Naive thymus-derived CD4-positive, alpha-beta T cell (primary cell): ENCODE results near the gene TNFAIP8L1. TPM values are rescaled to one million over a fixed set of nuclear protein-coding genes. Genes with fewer than 3 reads are reported as not detected.

Experiments
- ATAC-seq: fragments of 150-1000 bp; cut with Tn5 transposase; 2 replicates; pipeline ENCODE4 v1.10.0; 2021; ENCODE audit warnings: mild to moderate bottlenecking, moderate library complexity
- CTCF ChIA-PET: fragments of 350-600 bp; sonication (Branson Sonifier 250); formaldehyde crosslinking; loops from one replicate; lab custom pipeline; 2021; ENCODE audit warnings: antibody characterized with exemption; lab: Charles Lee
- POLR2A ChIA-PET: fragments of 350-600 bp; sonication (Branson Sonifier 250); formaldehyde crosslinking; loops from one replicate; lab custom pipeline; 2021; ENCODE audit warnings: antibody characterized with exemption, inconsistent platforms; lab: Charles Lee
- DNase-seq, 9 donors: peaks; one replicate each; pipeline versions ENCODE4 v3.0.0 to v3.0.0-alpha.2; 2020 to 2022; ENCODE audit warnings: mixed read lengths in 1 of 9
- H3K27ac ChIP-seq: one replicate; pipeline ENCODE4 v1.7.0; 2013; ENCODE audit warnings: mild to moderate bottlenecking, low read depth, low read length, moderate library complexity
- H3K27me3 ChIP-seq, 2 donors: one replicate each; pipeline ENCODE4 v1.7.0; 2013; ENCODE audit warnings: low read length in 2 of 2, mild to moderate bottlenecking in 2 of 2, moderate library complexity in 2 of 2; ENCODE audit not compliant: control insufficient read depth in 2 of 2, insufficient read depth in 2 of 2
- H3K36me3 ChIP-seq, 3 experiments: 1 replicate in 2 of 3; 2 replicates in 1 of 3; pipeline ENCODE4 v1.7.0; 2013; ENCODE audit warnings: low read length in 3 of 3, mild to moderate bottlenecking in 3 of 3, moderate library complexity in 1 of 3; ENCODE audit not compliant: insufficient read depth in 3 of 3, control insufficient read depth in 2 of 3
- H3K4me1 ChIP-seq, 2 donors: one replicate each; pipeline ENCODE4 v1.7.0; 2013; ENCODE audit warnings: low read length in 2 of 2, mild to moderate bottlenecking in 2 of 2, moderate library complexity in 1 of 2; ENCODE audit not compliant: control insufficient read depth in 2 of 2, insufficient read depth in 2 of 2
- H3K4me3 ChIP-seq: 2 replicates; pipeline ENCODE4 v1.7.0; 2013; ENCODE audit warnings: mild to moderate bottlenecking, low read length
- H3K9me3 ChIP-seq, 3 experiments: 1 replicate in 2 of 3; 2 replicates in 1 of 3; pipeline ENCODE4 v1.7.0; 2013; ENCODE audit warnings: low read length in 3 of 3; ENCODE audit not compliant: control insufficient read depth in 2 of 3
- H3K27ac Mint-ChIP-seq, 9 donors: one replicate each; pipeline ENCODE4 v1.8.0; 2020 to 2022; ENCODE audit warnings: mixed read lengths in 9 of 9, mild to moderate bottlenecking in 8 of 9, moderate library complexity in 5 of 9, inconsistent platforms in 2 of 9
- H3K27me3 Mint-ChIP-seq, 5 donors: one replicate each; pipeline ENCODE4 v1.8.0; 2021 to 2022; ENCODE audit warnings: mixed read lengths in 5 of 5, mild to moderate bottlenecking in 1 of 5
- H3K36me3 Mint-ChIP-seq, 5 donors: one replicate each; pipeline ENCODE4 v1.8.0; 2020 to 2022; ENCODE audit warnings: mixed read lengths in 5 of 5, mild to moderate bottlenecking in 3 of 5, inconsistent platforms in 1 of 5
- H3K4me1 Mint-ChIP-seq, 7 donors: one replicate each; pipeline ENCODE4 v1.8.0; 2020 to 2022; ENCODE audit warnings: mixed read lengths in 7 of 7, mild to moderate bottlenecking in 3 of 7, inconsistent platforms in 1 of 7
- H3K4me3 Mint-ChIP-seq, 10 donors: one replicate each; pipeline ENCODE4 v1.8.0; 2020 to 2022; ENCODE audit warnings: mild to moderate bottlenecking in 10 of 10, mixed read lengths in 10 of 10, moderate library complexity in 6 of 10, inconsistent platforms in 2 of 10
- H3K9me3 Mint-ChIP-seq, 11 donors: one replicate each; pipeline ENCODE4 v1.8.0; 2020 to 2022; ENCODE audit warnings: mixed read lengths in 11 of 11, mild to moderate bottlenecking in 4 of 11, inconsistent platforms in 1 of 11, moderate library complexity in 1 of 11
- intact Hi-C, 2 donors: fragments of 100-400 bp; cut with micrococcal nuclease; formaldehyde crosslinking; loops; one replicate each; pipeline ENCODE4 v1.15.1; 2023
- polyA plus RNA-seq, 2 donors: library from polyadenylated mRNA; unstranded; fragments of 300-500 nt; fragmentation: Illumina TruSeq; gene quantifications; one replicate each; pipeline ENCODE4 v1.2.3, GENCODE V29; 2021
- total RNA-seq, 6 experiments: library from RNA in 5 of 6; stranded (reverse) in 5 of 6; gene quantifications; 1 replicate in 5 of 6; 2 replicates in 1 of 6; pipeline ENCODE4 v1.2.3 and lab custom pipeline; 2021 to 2026

TNFAIP8L1 gene
- total and polyA plus RNA-seq, 7 experiments from 2014 or later = 8.0 to 22.4 (median 20.5) TPM

DNA sequence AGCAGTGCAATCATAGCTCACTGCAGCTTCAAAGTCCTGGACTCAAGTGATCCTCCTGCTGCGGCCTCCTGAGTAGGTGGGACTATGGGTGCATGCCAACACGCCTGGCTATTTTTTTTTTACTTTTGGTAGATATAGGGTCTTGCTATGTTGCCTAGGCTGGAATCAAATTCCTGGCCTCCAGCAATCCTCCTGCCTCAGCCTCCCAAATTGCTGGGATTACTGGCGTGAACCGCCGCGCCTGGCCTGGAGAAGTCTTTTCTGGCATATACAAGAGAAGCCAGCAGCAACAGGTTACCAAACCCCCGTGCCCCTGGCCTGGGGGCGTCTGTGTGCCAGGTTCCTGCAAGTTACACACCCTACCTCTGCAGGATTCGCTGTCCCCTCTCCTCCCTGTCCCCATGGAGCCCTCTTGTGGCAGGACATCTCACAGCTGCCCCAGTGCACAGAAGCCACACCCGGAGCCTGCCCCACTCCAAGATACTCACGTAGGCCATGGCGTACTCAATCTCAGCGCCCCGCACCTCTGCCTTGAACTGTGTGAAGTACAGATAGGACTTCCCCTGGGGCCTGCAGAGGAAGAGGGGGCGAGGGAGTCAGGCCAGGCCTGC lies 21.0 kb downstream of the TNFAIP8L1 start:
- ATAC-seq = peak; percentile 26
- peaks cover 0 to 14% (median 4%) of the 10 kb centered on the region in 5 donors for H3K36me3 Mint-ChIP-seq
- peak overlapping the region in 1 of 9 donors; percentile 34 for H3K27ac Mint-ChIP-seq
- Histone ChIP-seq H3K27ac (no peak overlapping the region), H3K4me3 (no peak overlapping the region), H3K36me3 (peaks cover 0 to 81% (median 23%) of the 10 kb centered on the region in 3 experiments), H3K27me3 (no peaks in the 10 kb centered on the region), H3K4me1 (no peaks in the 10 kb centered on the region), H3K9me3 (no peaks in the 10 kb centered on the region)
- H3K27me3 Mint-ChIP-seq = no peaks in the 10 kb centered on the region
- POLR2A ChIA-PET = no interaction called here
- intact Hi-C loops = no loop called here
- peaks cover 0 to 10% (median 4%) of the 10 kb centered on the region in 7 donors for H3K4me1 Mint-ChIP-seq
- H3K9me3 Mint-ChIP-seq = no peaks in the 10 kb centered on the region
- DNase-seq = peak in 1 of 9 donors; percentile 20
- no peak overlapping the region for H3K4me3 Mint-ChIP-seq
- CTCF ChIA-PET = interaction anchor here (1.0 kb wide), 1 partner anchor 24 kb away, joined by 4 read pairs; no protein-coding TSS in a partner anchor

DNA sequence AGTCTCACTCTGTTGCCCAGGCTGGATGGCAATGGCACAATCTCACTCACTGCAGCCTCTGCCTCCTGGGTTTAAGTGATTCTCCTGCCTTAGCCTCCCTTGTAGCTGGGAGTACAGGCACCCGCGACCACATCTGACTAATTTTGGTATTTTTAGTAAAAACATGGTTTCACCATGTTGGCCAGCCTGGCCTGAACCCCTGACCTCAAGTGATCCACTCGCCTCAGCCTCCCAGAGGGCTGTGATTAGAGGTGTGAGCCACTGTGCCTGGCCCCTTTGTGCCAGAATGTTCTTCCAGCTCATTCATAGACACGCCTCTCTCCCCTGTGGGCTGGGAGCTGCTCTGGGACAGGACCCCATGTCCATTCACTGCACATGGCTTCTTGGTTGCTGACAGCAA lies 21.7 kb downstream of the TNFAIP8L1 start:
- no peak for DNase-seq
- H3K4me3 Mint-ChIP-seq = no peak overlapping the region
- no peaks in the 10 kb centered on the region for H3K27me3 Mint-ChIP-seq
- no peaks in the 10 kb centered on the region for H3K27me3 ChIP-seq
- no peak overlapping the region for H3K27ac ChIP-seq
- no peaks in the 10 kb centered on the region for H3K9me3 ChIP-seq
- peaks cover 0 to 11% (median 4%) of the 10 kb centered on the region in 7 donors for H3K4me1 Mint-ChIP-seq
- no peak for ATAC-seq
- POLR2A ChIA-PET = no interaction called here
- CTCF ChIA-PET = no interaction called here
- peaks cover 0 to 14% (median 4%) of the 10 kb centered on the region in 5 donors for H3K36me3 Mint-ChIP-seq
- peaks cover 0 to 83% (median 23%) of the 10 kb centered on the region in 3 experiments for H3K36me3 ChIP-seq
- peak overlapping the region in 4 of 9 donors; percentile 49 to 72 (median 57) for H3K27ac Mint-ChIP-seq
- no peaks in the 10 kb centered on the region for H3K9me3 Mint-ChIP-seq
- intact Hi-C loops = no loop called here
- H3K4me3 ChIP-seq = no peak overlapping the region
- no peaks in the 10 kb centered on the region for H3K4me1 ChIP-seq

DNA sequence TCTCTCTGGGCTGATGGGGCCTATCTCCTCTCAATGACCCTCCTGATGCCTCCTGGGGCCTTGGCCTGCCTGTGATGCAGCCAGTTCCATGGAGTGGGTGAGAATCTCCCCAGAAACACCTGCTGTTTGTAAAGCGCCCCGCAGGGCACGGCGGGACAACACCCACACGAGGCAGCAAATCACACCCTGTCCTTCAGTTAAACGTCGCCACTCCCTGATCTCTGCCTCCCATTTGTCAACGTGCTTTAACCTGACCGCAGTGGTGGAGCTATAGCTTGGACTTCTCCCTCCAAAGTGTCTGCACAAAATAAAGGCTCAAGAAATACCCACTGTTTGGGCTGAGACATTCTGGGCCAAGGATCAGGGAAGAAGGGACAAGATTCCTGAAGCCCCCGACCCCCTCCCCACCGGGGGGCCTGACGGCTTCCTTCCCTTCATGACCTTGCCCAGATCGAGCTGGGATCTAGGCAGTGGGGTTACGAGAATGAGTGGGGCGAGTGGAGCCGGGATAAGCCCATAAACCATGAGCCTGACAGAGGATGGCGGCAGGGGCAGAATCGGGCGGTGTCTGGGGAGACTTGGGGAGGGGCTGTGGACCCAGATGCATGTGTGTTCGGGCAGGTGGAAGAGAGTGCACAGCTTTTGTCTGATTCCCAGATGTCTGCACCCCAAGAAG lies 22.8 kb downstream of the TNFAIP8L1 start:
- CTCF ChIA-PET = no interaction called here
- DNase-seq (no peak), ATAC-seq (no peak)
- Mint-ChIP-seq H3K4me1 (peaks cover 0 to 11% (median 4%) of the 10 kb centered on the region in 7 donors), H3K9me3 (no peaks in the 10 kb centered on the region), H3K27ac (no peak overlapping the region), H3K4me3 (no peak overlapping the region), H3K36me3 (peaks cover 0 to 14% (median 4%) of the 10 kb centered on the region in 5 donors), H3K27me3 (no peaks in the 10 kb centered on the region)
- POLR2A ChIA-PET = no interaction called here
- intact Hi-C loops = no loop called here
- H3K4me3 ChIP-seq = no peak overlapping the region
- no peaks in the 10 kb centered on the region for H3K4me1 ChIP-seq
- no peaks in the 10 kb centered on the region for H3K27me3 ChIP-seq
- H3K9me3 ChIP-seq = no peaks in the 10 kb centered on the region
- H3K27ac ChIP-seq = no peak overlapping the region
- peaks cover 0 to 81% (median 23%) of the 10 kb centered on the region in 3 experiments for H3K36me3 ChIP-seq

DNA sequence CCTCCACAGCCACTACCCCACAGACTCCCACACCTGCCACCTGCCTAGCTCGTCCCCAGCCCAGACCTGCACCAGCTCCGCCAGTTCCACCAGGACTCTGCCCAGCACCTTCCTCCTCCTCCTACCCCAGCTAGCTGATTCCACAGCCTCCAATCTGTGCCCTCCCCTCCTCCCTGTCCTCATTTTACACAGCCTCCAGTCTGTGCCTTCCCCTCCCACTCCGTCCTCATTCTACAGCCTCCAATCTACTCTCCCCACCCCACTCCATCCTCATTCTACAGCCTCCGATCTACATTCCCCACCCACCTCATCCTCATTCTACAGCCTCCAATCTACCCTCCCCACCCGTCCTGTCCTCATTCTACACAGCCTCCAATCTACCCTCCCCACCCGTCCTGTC lies 23.5 kb downstream of the TNFAIP8L1 start:
- peaks cover 0 to 16% (median 4%) of the 10 kb centered on the region in 5 donors for H3K36me3 Mint-ChIP-seq
- Histone ChIP-seq H3K9me3 (no peaks in the 10 kb centered on the region), H3K27me3 (no peaks in the 10 kb centered on the region), H3K27ac (no peak overlapping the region), H3K4me1 (no peaks in the 10 kb centered on the region), H3K4me3 (no peak overlapping the region), H3K36me3 (peaks cover 0 to 80% (median 23%) of the 10 kb centered on the region in 3 experiments)
- ChIA-PET CTCF (no interaction called here), POLR2A (no interaction called here)
- intact Hi-C loops = no loop called here
- ATAC-seq (no peak), DNase-seq (no peak)
- peaks cover 0 to 11% (median 4%) of the 10 kb centered on the region in 7 donors for H3K4me1 Mint-ChIP-seq
- no peaks in the 10 kb centered on the region for H3K9me3 Mint-ChIP-seq
- no peak overlapping the region for H3K4me3 Mint-ChIP-seq
- H3K27me3 Mint-ChIP-seq = no peaks in the 10 kb centered on the region
- H3K27ac Mint-ChIP-seq = peak overlapping the region in 2 of 9 donors; percentile 36 to 52

- no peaks in the 10 kb centered on the region for H3K27me3 ChIP-seq
- ChIA-PET CTCF (interaction anchor here (0.6 kb wide), 1 partner anchor 146 kb away, joined by 7 read pairs; no protein-coding TSS in a partner anchor), POLR2A (no interaction called here)
- H3K27me3 Mint-ChIP-seq = no peaks in the 10 kb centered on the region
- intact Hi-C loops = no loop called here
- no peaks in the 10 kb centered on the region for H3K9me3 ChIP-seq
- peaks cover 10 to 12% of the 10 kb centered on the region in 2 donors for H3K4me1 ChIP-seq
- peak overlapping the region in 1 of 10 donors; percentile 20 for H3K4me3 Mint-ChIP-seq
- no peak overlapping the region for H3K27ac ChIP-seq
- no peaks in the 10 kb centered on the region for H3K9me3 Mint-ChIP-seq
- H3K36me3 ChIP-seq = peaks cover 0 to 76% (median 18%) of the 10 kb centered on the region in 3 experiments
- DNase-seq = no peak
- no peak overlapping the region for H3K4me3 ChIP-seq
- H3K4me1 Mint-ChIP-seq = peaks cover 5 to 27% (median 17%) of the 10 kb centered on the region in 7 donors
- no peak for ATAC-seq
- peaks cover 0 to 17% (median 3%) of the 10 kb centered on the region in 5 donors for H3K36me3 Mint-ChIP-seq
- H3K27ac Mint-ChIP-seq = peak overlapping the region in 1 of 9 donors; percentile 60
Observed at GRCh38 chr19:4664642-4665041, 25.3 kb downstream of the TNFAIP8L1 start.

- no peaks in the 10 kb centered on the region for H3K9me3 ChIP-seq
- H3K36me3 Mint-ChIP-seq = peaks cover 0 to 9% (median 3%) of the 10 kb centered on the region in 5 donors
- ATAC-seq = peak; percentile 100
- peak within 1 kb of the TSS; percentile 65 for H3K4me3 ChIP-seq
- no peaks in the 10 kb centered on the region for H3K27me3 ChIP-seq
- peaks cover 0 to 20% (median 16%) of the 10 kb centered on the region in 7 donors for H3K4me1 Mint-ChIP-seq
- peaks cover 0 to 35% (median 4%) of the 10 kb centered on the region in 3 experiments for H3K36me3 ChIP-seq
- intact Hi-C loops = loop anchor here (1.0 to 2.0 kb wide), 7 partner anchors 31 to 299 kb away; partner anchors contain the start of genes FEM1A (in 2 of the 2), TNFAIP8L1 (in 2 of the 2), CHAF1A (in 1 of the 2) and DPP9 (in 1 of the 2)
- H3K27me3 Mint-ChIP-seq = no peaks in the 10 kb centered on the region
- DNase-seq = peak; percentile 86 to 95 (median 92)
- H3K9me3 Mint-ChIP-seq = no peaks in the 10 kb centered on the region
- H3K27ac ChIP-seq = peak within 1 kb of the TSS; percentile 81
- H3K4me3 Mint-ChIP-seq = peak within 1 kb of the TSS; percentile 77 to 92 (median 86)
- H3K27ac Mint-ChIP-seq = peak within 1 kb of the TSS; percentile 28 to 95 (median 84)
- ChIA-PET CTCF (no interaction called here), POLR2A (interaction anchor here (0.6 to 1.5 kb wide), 4 partner anchors 27 to 484 kb away, joined by 3 to 4 read pairs (median 3); no protein-coding TSS in a partner anchor)
- peaks cover 10 to 13% of the 10 kb centered on the region in 2 donors for H3K4me1 ChIP-seq
Observed at GRCh38 chr19:4669723-4670480, 30.6 kb downstream of the TNFAIP8L1 start, which contains the start of gene MYDGF. Gene MYDGF, minus strand, starts transcription at chr19:4670342. Its CDS starts 8 bp downstream, at chr19:4670334.
